Liver (tissue), 3 donors: ENCODE data around the gene LYPD3.

Experiments used
- ATF3 ChIP-seq: IDR thresholded peaks from 2 replicates; pipeline ENCODE4 v1.6.1; 2016; ENCODE audit warnings: antibody characterized with exemption
- CTCF ChIP-seq: fragments of 150-350 bp; IDR thresholded peaks from 2 replicates; pipeline ENCODE4 v1.5.1; 2017; ENCODE audit warnings: improper control_type of control experiment, low read depth, low read length; ENCODE audit not compliant: missing input control
- EGR1 ChIP-seq, 2 donors: IDR thresholded peaks; 2 replicates each; pipeline ENCODE4 v1.6.1; 2016 to 2018; ENCODE audit warnings: antibody characterized with exemption in 2 of 2, low read depth in 2 of 2
- FOXA2 ChIP-seq: IDR thresholded peaks from 2 replicates; pipeline ENCODE4 v1.6.1; 2016; ENCODE audit warnings: antibody characterized with exemption
- GABPA ChIP-seq, 2 donors: IDR thresholded peaks in 1 of 2; conservative IDR thresholded peaks in 1 of 2; 2 replicates each; pipeline ENCODE4 v1.6.1; 2016; ENCODE audit warnings: antibody characterized with exemption in 2 of 2, mild to moderate bottlenecking in 1 of 2, moderate library complexity in 1 of 2
- HNF4A ChIP-seq, 2 donors: conservative IDR thresholded peaks; 2 replicates each; pipeline ENCODE4 v1.6.1; 2016; ENCODE audit warnings: antibody characterized with exemption in 2 of 2, mild to moderate bottlenecking in 2 of 2
- JUND ChIP-seq, 2 donors: IDR thresholded peaks; 2 replicates each; pipeline ENCODE4 v1.6.1; 2016; ENCODE audit warnings: antibody characterized with exemption in 2 of 2
- MAX ChIP-seq: IDR thresholded peaks from 2 replicates; pipeline ENCODE4 v1.6.1; 2016; ENCODE audit warnings: antibody characterized with exemption
- RAD21 ChIP-seq, 2 donors: IDR thresholded peaks; 2 replicates each; pipeline ENCODE4 v1.6.1; 2016; ENCODE audit warnings: antibody characterized with exemption in 2 of 2, mild to moderate bottlenecking in 2 of 2
- REST ChIP-seq: IDR thresholded peaks from 2 replicates; pipeline ENCODE4 v1.6.1; 2016; ENCODE audit warnings: antibody characterized with exemption, mild to moderate bottlenecking
- SP1 ChIP-seq: IDR thresholded peaks from 2 replicates; pipeline ENCODE4 v1.6.1; 2018; ENCODE audit warnings: antibody characterized with exemption, mild to moderate bottlenecking
- TAF1 ChIP-seq: conservative IDR thresholded peaks from 2 replicates; pipeline ENCODE4 v1.6.1; 2016; ENCODE audit warnings: antibody characterized with exemption, mild to moderate bottlenecking
- YY1 ChIP-seq: IDR thresholded peaks from 2 replicates; pipeline ENCODE4 v1.6.1; 2016; ENCODE audit warnings: antibody characterized with exemption, mild to moderate bottlenecking
- ZBTB33 ChIP-seq: IDR thresholded peaks from 2 replicates; pipeline ENCODE4 v1.6.1; 2016; ENCODE audit warnings: antibody characterized with exemption
- donor health status: healthy.
- donor health status: healthy.

- TF ChIP-seq CTCF (no peak), MAX (no peak), FOXA2 (no peak), REST (no peak), TAF1 (no peak), ATF3 (no peak), HNF4A (conservative IDR thresholded peaks at IDR 0.05) (no peak), ZBTB33 (no peak), YY1 (no peak), GABPA (IDR thresholded peaks at IDR 0.05 in 1 of 2, conservative IDR thresholded peaks at IDR 0.05 in 1 of 2) (no peak), JUND (IDR thresholded peaks at IDR 0.05) (no peak), SP1 (no peak), RAD21 (IDR thresholded peaks at IDR 0.05) (no peak), EGR1 (IDR thresholded peaks at IDR 0.05; ENCODE audit: low read depth in 2 of 2) (no peak)
Measured at GRCh38 chr19:43465468-43466120, at the start of gene LYPD3.
